ENCODE data around the gene FBXO42.

DNA sequence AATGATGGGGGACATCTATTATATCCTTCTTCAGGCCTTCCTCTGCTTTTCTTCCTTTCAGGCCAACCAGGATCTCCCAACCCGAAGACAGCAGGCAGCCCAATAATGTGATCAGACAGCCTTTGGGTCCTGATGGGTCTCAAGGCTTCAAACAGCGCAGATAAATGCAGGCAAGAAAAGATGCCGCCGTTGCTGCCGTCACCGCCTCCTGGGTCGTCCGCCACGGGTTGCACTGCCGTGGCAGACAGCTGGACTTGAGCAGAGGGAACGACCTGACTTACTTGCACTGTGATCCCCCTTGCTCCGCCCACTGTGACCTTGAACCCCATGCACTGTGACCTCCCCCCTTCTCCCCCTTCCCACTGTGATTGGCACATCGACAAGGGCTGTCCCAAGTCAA is 42.7 kb upstream of the FBXO42 start:
- TF ChIP-seq ARNT (IDR thresholded peaks at IDR 0.05) (no peak), BHLHE40 (IDR thresholded peaks at IDR 0.05; ENCODE audit: borderline replicate concordance) (no peak), SP1 (IDR thresholded peaks at IDR 0.05) (no peak), FOXK2 (IDR thresholded peaks at IDR 0.05) (no peak), ZNF384 (IDR thresholded peaks at IDR 0.05) (no peak), FOXM1 (IDR thresholded peaks at IDR 0.05; ENCODE audit: borderline replicate concordance) (no peak), LEF1 (IDR thresholded peaks at IDR 0.05; ENCODE audit: borderline replicate concordance) (no peak)

Data from HEK293T (cell line).